ENCODE results near the gene SLC5A5.
A peak's percentile ranks its signal among the peaks of the same experiment; 100 is the strongest.

The SLC5A5 gene

GRCh38 chr19:17893766-17894165 is 22.0 kb downstream of the SLC5A5 start (continued):
- TF ChIP-seq ZBTB44 (tag by site-specific recombination; IDR thresholded peaks at IDR 0.05) = no peak

DNA sequence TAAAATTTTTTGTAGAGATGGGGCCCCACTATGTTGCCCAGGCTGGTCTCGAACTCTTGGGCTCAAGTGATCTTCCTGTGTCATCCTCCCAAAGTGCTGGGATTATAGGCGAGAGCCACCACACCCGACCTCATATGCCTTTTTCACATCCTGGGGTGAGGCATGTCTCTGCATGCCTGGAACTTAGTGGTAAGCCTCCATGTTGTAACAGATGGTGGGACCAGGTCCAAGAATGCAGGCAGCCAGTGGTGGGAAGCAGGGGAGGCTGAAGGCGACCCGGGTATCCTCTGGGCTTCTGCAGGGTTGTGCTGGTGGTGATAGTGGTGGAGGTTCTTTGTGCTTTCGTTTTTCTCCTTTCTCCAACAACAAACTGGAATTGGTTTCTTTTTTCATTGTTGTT is 31.0 kb downstream of the SLC5A5 start:
- Histone ChIP-seq H3K4me1 (ENCODE audit: control insufficient read depth, insufficient read depth, low read length) (no peaks in the 10 kb centered on the region), H3K27ac (ENCODE audit: extremely low read depth, low read depth, low read length) (no peak overlapping the region), H3K9me3 (ENCODE audit: control insufficient read depth, insufficient read depth, low read depth, low read length) (no peaks in the 10 kb centered on the region), H3K4me3 (ENCODE audit: low read depth, low read length) (no peak overlapping the region), H3K36me3 (ENCODE audit: control insufficient read depth in 2 of 2, insufficient read depth in 1 of 2, low read length in 2 of 2) (no peaks in the 10 kb centered on the region)
- POLR2A ChIA-PET = no interaction called here
- CTCF ChIA-PET = no interaction called here
- TF ChIP-seq YY2 (tag by site-specific recombination; IDR thresholded peaks at IDR 0.05) (0 out of 2 replicates have a peak, but pooled peaks have one; percentile 27), ZNF37A (tag by site-specific recombination; IDR thresholded peaks at IDR 0.05) (no peak)
- TF ChIP-seq, protein P1, sequence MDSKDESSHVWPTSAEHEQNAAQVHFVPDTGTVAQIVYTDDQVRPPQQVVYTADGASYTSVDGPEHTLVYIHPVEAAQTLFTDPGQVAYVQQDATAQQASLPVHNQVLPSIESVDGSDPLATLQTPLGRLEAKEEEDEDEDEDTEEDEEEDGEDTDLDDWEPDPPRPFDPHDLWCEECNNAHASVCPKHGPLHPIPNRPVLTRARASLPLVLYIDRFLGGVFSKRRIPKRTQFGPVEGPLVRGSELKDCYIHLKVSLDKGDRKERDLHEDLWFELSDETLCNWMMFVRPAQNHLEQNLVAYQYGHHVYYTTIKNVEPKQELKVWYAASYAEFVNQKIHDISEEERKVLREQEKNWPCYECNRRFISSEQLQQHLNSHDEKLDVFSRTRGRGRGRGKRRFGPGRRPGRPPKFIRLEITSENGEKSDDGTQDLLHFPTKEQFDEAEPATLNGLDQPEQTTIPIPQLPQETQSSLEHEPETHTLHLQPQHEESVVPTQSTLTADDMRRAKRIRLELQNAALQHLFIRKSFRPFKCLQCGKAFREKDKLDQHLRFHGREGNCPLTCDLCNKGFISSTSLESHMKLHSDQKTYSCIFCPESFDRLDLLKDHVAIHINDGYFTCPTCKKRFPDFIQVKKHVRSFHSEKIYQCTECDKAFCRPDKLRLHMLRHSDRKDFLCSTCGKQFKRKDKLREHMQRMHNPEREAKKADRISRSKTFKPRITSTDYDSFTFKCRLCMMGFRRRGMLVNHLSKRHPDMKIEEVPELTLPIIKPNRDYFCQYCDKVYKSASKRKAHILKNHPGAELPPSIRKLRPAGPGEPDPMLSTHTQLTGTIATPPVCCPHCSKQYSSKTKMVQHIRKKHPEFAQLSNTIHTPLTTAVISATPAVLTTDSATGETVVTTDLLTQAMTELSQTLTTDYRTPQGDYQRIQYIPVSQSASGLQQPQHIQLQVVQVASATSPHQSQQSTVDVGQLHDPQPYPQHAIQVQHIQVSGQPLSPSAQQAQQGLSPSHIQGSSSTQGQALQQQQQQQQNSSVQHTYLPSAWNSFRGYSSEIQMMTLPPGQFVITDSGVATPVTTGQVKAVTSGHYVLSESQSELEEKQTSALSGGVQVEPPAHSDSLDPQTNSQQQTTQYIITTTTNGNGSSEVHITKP (tag by site-specific recombination; IDR thresholded peaks at IDR 0.05) = 0 out of 2 replicates have a peak, but pooled peaks have one; percentile 10

GRCh38 chr19:17908244-17908643 is 36.5 kb downstream of the SLC5A5 start:
- Histone ChIP-seq H3K36me3 (ENCODE audit: control insufficient read depth in 2 of 2, insufficient read depth in 1 of 2, low read length in 2 of 2) (no peaks in the 10 kb centered on the region), H3K4me3 (ENCODE audit: low read depth, low read length) (no peak overlapping the region), H3K9me3 (ENCODE audit: control insufficient read depth, insufficient read depth, low read depth, low read length) (no peaks in the 10 kb centered on the region), H3K27ac (ENCODE audit: extremely low read depth, low read depth, low read length) (no peak overlapping the region), H3K4me1 (ENCODE audit: control insufficient read depth, insufficient read depth, low read length) (no peaks in the 10 kb centered on the region)
- TF ChIP-seq HOXD13 (CRISPR knock-in tag; IDR thresholded peaks at IDR 0.05; ENCODE audit: borderline replicate concordance) = no peak
- peak; percentile 77 for TF ChIP-seq SETDB1 (IDR thresholded peaks at IDR 0.05; ENCODE audit: insufficient read length, low read length)
- CTCF ChIA-PET = interaction anchor here (0.7 kb wide), 1 partner anchor 46 kb away, joined by 3 read pairs; no protein-coding TSS in a partner anchor
- POLR2A ChIA-PET = no interaction called here

DNA sequence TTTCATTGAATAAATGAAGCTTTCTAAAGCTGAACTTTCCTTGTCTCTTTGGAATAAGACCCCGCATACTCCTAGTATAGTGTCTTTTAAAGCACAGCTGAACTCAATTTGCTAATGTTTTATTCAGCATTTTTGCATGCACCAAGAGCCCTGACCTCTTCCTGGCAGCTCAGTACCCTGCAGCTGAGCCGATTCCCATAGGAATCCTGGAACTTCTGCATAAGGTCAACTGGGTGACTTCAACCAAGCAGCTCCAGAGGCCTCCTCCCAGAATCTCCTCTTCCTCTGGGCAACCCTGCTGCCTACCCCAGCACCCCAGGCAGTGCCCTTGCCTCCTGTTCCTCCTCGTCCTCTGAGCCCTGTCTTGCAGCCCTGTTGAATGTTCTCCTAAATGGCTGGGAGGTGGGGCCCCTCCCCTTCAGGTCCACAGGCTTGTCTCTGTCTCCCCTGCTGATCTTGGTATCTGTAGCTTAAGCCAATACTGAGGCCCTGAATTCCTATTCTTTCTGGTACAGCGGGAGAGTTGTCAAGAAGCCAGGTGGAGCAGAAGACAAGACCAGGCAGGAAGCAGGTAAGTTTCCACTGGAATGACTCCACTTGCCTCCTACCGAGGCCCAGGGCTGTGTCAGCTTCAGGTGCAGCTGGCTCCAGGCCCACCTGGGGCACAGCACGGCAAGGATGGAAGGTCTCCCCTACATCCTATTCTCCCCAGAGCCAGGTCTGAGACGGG is 37.4 kb downstream of the SLC5A5 start:
- H3K4me3 ChIP-seq (ENCODE audit: low read depth, low read length) = no peak overlapping the region
- H3K9me3 ChIP-seq (ENCODE audit: control insufficient read depth, insufficient read depth, low read depth, low read length) = no peaks in the 10 kb centered on the region
- H3K36me3 ChIP-seq (ENCODE audit: control insufficient read depth in 2 of 2, insufficient read depth in 1 of 2, low read length in 2 of 2) = no peaks in the 10 kb centered on the region
- ChIA-PET CTCF (interaction anchor here (1.1 kb wide), 1 partner anchor 53 kb away, joined by 4 read pairs; no protein-coding TSS in a partner anchor), POLR2A (no interaction called here)
- no peaks in the 10 kb centered on the region for H3K4me1 ChIP-seq (ENCODE audit: control insufficient read depth, insufficient read depth, low read length)
- no peak overlapping the region for H3K27ac ChIP-seq (ENCODE audit: extremely low read depth, low read depth, low read length)
- no peak for TF ChIP-seq ZNF10 (tag by site-specific recombination; IDR thresholded peaks at IDR 0.05)
- no peak for TF ChIP-seq ZNF558 (tag by site-specific recombination; IDR thresholded peaks at IDR 0.05)
- TF ChIP-seq ZNF830 (tag by site-specific recombination; IDR thresholded peaks at IDR 0.05; ENCODE audit: low read depth) = no peak
- TF ChIP-seq ZNF112 (tag by site-specific recombination; IDR thresholded peaks at IDR 0.05) = no peak
- TF ChIP-seq, protein P2, sequence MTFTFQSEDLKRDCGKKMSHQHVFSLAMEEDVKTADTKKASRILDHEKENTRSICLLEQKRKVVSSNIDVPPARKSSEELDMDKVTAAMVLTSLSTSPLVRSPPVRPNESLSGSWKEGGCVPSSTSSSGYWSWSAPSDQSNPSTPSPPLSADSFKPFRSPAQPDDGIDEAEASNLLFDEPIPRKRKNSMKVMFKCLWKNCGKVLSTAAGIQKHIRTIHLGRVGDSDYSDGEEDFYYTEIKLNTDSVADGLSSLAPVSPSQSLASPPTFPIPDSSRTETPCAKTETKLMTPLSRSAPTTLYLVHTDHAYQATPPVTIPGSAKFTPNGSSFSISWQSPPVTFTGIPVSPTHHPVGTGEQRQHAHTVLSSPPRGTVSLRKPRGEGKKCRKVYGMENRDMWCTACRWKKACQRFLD (tag by site-specific recombination; IDR thresholded peaks at IDR 0.05) = no peak
- no peak for TF ChIP-seq OSR2 (tag by site-specific recombination; IDR thresholded peaks at IDR 0.05)
- TF ChIP-seq ZNF366 (tag by site-specific recombination; conservative IDR thresholded peaks at IDR 0.05) = no peak
- no peak for TF ChIP-seq ZBTB7A (tag by site-specific recombination; IDR thresholded peaks at IDR 0.05; ENCODE audit: low read depth)
- no peak for TF ChIP-seq ZNF677 (tag by site-specific recombination; IDR thresholded peaks at IDR 0.05)
- TF ChIP-seq, protein P3, sequence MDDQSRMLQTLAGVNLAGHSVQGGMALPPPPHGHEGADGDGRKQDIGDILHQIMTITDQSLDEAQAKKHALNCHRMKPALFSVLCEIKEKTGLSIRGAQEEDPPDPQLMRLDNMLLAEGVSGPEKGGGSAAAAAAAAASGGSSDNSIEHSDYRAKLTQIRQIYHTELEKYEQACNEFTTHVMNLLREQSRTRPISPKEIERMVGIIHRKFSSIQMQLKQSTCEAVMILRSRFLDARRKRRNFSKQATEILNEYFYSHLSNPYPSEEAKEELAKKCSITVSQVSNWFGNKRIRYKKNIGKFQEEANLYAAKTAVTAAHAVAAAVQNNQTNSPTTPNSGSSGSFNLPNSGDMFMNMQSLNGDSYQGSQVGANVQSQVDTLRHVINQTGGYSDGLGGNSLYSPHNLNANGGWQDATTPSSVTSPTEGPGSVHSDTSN (CRISPR knock-in tag; IDR thresholded peaks at IDR 0.05) = no peak
- TF ChIP-seq ZFP69B (tag by site-specific recombination; IDR thresholded peaks at IDR 0.05) = no peak
- no peak for TF ChIP-seq ZNF549 (tag by site-specific recombination; IDR thresholded peaks at IDR 0.05)
- no peak for TF ChIP-seq ZNF148 (tag by site-specific recombination; IDR thresholded peaks at IDR 0.05; ENCODE audit: borderline replicate concordance)
